IgD-negative memory B cell (primary cell): ENCODE measurements around the gene RGL3. TPM values are rescaled to one million over a fixed set of nuclear protein-coding genes. Genes with fewer than 3 reads are reported as not detected.
"Not testable (repeated sequence)": the region's sequence is repeated elsewhere in the genome, so short reads cannot be mapped to it uniquely, and the experiment has no call there.

ENCODE experiments used
- H3K27ac Mint-ChIP-seq, 3 donors: one replicate each; pipeline ENCODE4 v1.8.0; 2020 to 2022; ENCODE audit warnings: mild to moderate bottlenecking in 3 of 3, mixed read lengths in 3 of 3, moderate library complexity in 1 of 3
- H3K27me3 Mint-ChIP-seq: one replicate; pipeline ENCODE4 v1.8.0; 2021; ENCODE audit warnings: mixed read lengths
- H3K36me3 Mint-ChIP-seq: one replicate; pipeline ENCODE4 v1.8.0; 2020; ENCODE audit warnings: mild to moderate bottlenecking, mixed read lengths
- H3K4me1 Mint-ChIP-seq, 3 donors: one replicate each; pipeline ENCODE4 v1.8.0; 2020 to 2022; ENCODE audit warnings: mixed read lengths in 3 of 3, mild to moderate bottlenecking in 1 of 3
- H3K4me3 Mint-ChIP-seq, 4 donors: one replicate each; pipeline ENCODE4 v1.8.0; 2020 to 2022; ENCODE audit warnings: mild to moderate bottlenecking in 4 of 4, mixed read lengths in 4 of 4, moderate library complexity in 3 of 4
- H3K9me3 Mint-ChIP-seq, 3 donors: one replicate each; pipeline ENCODE4 v1.8.0; 2020 to 2021; ENCODE audit warnings: mixed read lengths in 3 of 3, mild to moderate bottlenecking in 1 of 3
- polyA plus RNA-seq: library from polyadenylated mRNA; unstranded; fragments of 300-500 nt; fragmentation: Illumina TruSeq; gene quantifications from one replicate; pipeline ENCODE4 v1.2.3, GENCODE V29; 2021

RGL3 gene
- polyA plus RNA-seq, 1 donor from 2014 or later, result 2.4 TPM

DNA sequence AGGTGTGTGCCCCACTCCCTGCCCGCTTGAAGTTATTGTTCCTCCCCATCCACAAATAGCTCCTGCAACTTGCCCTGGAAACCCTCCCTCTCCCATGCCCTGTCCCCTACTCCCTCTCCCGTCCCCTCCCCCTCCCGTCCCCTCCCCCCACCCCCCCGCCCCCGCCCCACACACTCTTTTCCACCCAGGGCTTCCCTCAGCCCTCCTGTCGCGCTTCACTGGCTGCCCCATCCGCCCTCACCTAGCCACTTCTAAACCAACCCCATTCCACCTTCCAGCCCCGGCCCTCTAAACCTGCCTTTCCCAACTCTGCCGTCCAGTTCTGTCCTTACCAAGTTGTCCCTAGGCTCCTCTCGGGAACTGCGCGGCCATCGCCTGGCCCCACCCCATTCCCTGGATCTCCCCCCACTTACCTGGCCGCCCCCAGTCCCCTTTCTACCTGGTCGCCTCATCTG, 993 bp downstream of the RGL3 start:
- no peaks in the 10 kb centered on the region for H3K9me3 Mint-ChIP-seq
- no peaks in the 10 kb centered on the region for H3K36me3 Mint-ChIP-seq
- peak overlapping the region in 2 of 3 donors; percentile 67 to 85 for H3K27ac Mint-ChIP-seq
- peaks cover 18 to 21% (median 20%) of the 10 kb centered on the region in 3 donors for H3K4me1 Mint-ChIP-seq
- H3K27me3 Mint-ChIP-seq, result peaks cover 30% of the 10 kb centered on the region
- peak overlapping the region; percentile 70 to 94 (median 79) for H3K4me3 Mint-ChIP-seq

- H3K27ac Mint-ChIP-seq, result peak overlapping the region in 1 of 3 donors; percentile 63
- H3K27me3 Mint-ChIP-seq, result peaks cover 24% of the 10 kb centered on the region
- H3K4me1 Mint-ChIP-seq, result peaks cover 7 to 14% (median 13%) of the 10 kb centered on the region in 3 donors
- H3K36me3 Mint-ChIP-seq, result no peaks in the 10 kb centered on the region
- no peaks in the 10 kb centered on the region for H3K9me3 Mint-ChIP-seq
- no peak overlapping the region for H3K4me3 Mint-ChIP-seq
Measured at GRCh38 chr19:11416346-11417052, 2.6 kb downstream of the RGL3 start.

GRCh38 chr19:11414544-11414943, 4.6 kb downstream of the RGL3 start:
- H3K36me3 Mint-ChIP-seq, result no peaks in the 10 kb centered on the region
- no peak overlapping the region for H3K4me3 Mint-ChIP-seq
- no peak overlapping the region for H3K27ac Mint-ChIP-seq
- H3K9me3 Mint-ChIP-seq, result no peaks in the 10 kb centered on the region
- peaks cover 5 to 6% (median 6%) of the 10 kb centered on the region in 3 donors for H3K4me1 Mint-ChIP-seq
- peaks cover 21% of the 10 kb centered on the region for H3K27me3 Mint-ChIP-seq

DNA sequence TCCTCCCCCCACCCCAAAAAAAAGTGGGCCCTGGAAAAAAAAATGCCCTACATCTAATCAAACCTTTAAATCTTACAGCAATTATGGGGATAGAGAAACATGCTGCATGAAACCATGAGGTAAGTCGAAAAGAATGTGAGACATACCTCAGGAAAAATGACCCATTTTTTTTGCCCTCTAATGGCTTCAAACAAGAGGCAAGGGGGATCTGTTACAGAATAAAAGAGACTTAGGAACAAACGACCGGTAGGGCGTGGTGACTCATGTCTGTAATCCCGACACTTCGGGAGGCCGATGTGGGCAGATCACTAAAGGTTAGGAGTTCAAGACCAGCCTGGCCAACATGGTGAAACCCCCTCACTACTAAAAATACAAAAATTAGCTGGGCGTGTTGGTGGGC, 8.4 kb downstream of the RGL3 start:
- H3K9me3 Mint-ChIP-seq, result no peaks in the 10 kb centered on the region
- H3K4me3 Mint-ChIP-seq, result peak overlapping the region in 1 of 4 donors; percentile 17
- H3K4me1 Mint-ChIP-seq, result peaks cover 0 to 2% (median 0%) of the 10 kb centered on the region in 3 donors
- peaks cover 10% of the 10 kb centered on the region for H3K27me3 Mint-ChIP-seq
- no peak overlapping the region for H3K27ac Mint-ChIP-seq
- no peaks in the 10 kb centered on the region for H3K36me3 Mint-ChIP-seq

DNA sequence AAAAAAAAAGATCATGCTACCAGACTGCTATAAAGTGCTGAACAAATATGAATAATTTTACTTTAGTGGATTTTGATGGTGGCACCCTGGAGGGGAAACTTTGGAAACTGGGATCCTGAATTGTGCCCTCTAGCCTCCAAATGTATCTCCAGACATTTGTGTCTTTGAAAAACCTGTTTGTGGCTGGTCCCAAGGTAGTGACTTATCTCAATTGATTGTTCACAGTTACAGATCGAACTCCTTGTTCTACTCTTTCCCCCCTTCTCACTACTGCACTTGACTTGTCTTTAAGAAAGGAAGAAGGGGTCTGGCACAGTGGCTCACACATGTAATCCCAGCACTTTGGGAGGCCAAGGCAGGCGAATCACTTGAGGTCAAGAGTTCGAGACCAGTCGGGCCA, 10.5 kb downstream of the RGL3 start:
- H3K4me3 Mint-ChIP-seq, result no peak overlapping the region
- H3K36me3 Mint-ChIP-seq, result no peaks in the 10 kb centered on the region
- H3K4me1 Mint-ChIP-seq, result peaks cover 0 to 2% (median 0%) of the 10 kb centered on the region in 3 donors
- peak overlapping the region in 1 of 3 donors; percentile 16 for H3K27ac Mint-ChIP-seq
- H3K9me3 Mint-ChIP-seq, result no peaks in the 10 kb centered on the region
- peaks cover 10% of the 10 kb centered on the region for H3K27me3 Mint-ChIP-seq

GRCh38 chr19:11406703-11407236, 12.3 kb downstream of the RGL3 start:
- H3K4me1 Mint-ChIP-seq, result not testable (repeated sequence)

GRCh38 chr19:11405846-11406643, 13.1 kb downstream of the RGL3 start:
- Mint-ChIP-seq H3K4me1 (peaks cover 0 to 2% (median 0%) of the 10 kb centered on the region in 3 donors), H3K4me3 (no peak overlapping the region), H3K27me3 (peaks cover 4% of the 10 kb centered on the region), H3K36me3 (no peaks in the 10 kb centered on the region), H3K9me3 (no peaks in the 10 kb centered on the region), H3K27ac (peak overlapping the region in 1 of 3 donors; percentile 76)

More at GRCh38 chr19:11406703-11407236, 12.3 kb downstream of the RGL3 start:
- H3K9me3 Mint-ChIP-seq, H3K36me3 Mint-ChIP-seq, H3K4me3 Mint-ChIP-seq, H3K27me3 Mint-ChIP-seq: not testable (repeated sequence)
- H3K27ac Mint-ChIP-seq, result peak overlapping the region in 1 of 3 donors; percentile 76

DNA sequence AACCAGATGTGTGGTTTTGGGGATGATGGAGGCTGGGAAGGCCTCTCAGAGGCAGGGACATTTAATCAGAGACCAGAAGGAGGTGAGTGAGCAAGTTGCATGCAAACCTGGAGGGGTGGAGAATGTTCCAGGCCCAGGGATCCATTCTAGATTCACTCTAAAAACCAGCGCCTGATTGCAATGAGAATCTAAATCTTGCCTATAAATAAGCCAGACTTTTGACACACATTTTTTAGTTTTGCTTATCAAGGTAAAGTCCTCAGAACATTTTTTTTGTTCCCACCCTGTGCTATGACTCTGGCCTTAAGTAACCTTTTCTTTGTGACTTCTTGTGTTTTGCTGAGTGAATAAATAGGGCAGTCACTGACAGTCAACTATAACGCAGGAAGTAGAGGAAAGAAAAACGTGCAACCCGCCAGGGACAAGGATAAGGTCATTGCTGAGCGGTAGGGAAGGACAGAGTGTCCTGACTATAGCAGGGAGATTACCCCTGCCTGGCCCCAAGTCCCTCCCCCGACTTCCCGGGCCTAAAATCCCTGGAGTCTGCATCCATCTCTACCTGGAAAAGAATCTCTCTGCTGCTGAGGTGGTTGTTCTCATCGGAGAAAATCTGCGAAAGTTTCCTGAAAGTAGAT, 14.4 kb downstream of the RGL3 start:
- Mint-ChIP-seq H3K27me3 (no peaks in the 10 kb centered on the region), H3K9me3 (no peaks in the 10 kb centered on the region), H3K27ac (peak overlapping the region in 1 of 3 donors; percentile 3), H3K4me3 (peak overlapping the region in 1 of 4 donors; percentile 45), H3K4me1 (peaks cover 0 to 2% (median 0%) of the 10 kb centered on the region in 3 donors), H3K36me3 (no peaks in the 10 kb centered on the region)

GRCh38 chr19:11401808-11402543, 17.1 kb downstream of the RGL3 start:
- Mint-ChIP-seq H3K36me3 (no peaks in the 10 kb centered on the region), H3K4me1 (no peaks in the 10 kb centered on the region), H3K9me3 (no peaks in the 10 kb centered on the region), H3K27ac (peak overlapping the region in 1 of 3 donors; percentile 46), H3K27me3 (no peaks in the 10 kb centered on the region), H3K4me3 (no peak overlapping the region)

GRCh38 chr19:11400798-11401197, 18.3 kb downstream of the RGL3 start:
- Mint-ChIP-seq H3K36me3 (no peaks in the 10 kb centered on the region), H3K9me3 (no peaks in the 10 kb centered on the region), H3K4me3 (no peak overlapping the region), H3K27ac (no peak overlapping the region), H3K27me3 (no peaks in the 10 kb centered on the region), H3K4me1 (no peaks in the 10 kb centered on the region)

GRCh38 chr19:11399667-11400066, 19.4 kb downstream of the RGL3 start:
- H3K27ac Mint-ChIP-seq, result no peak overlapping the region
- peaks cover 2% of the 10 kb centered on the region for H3K36me3 Mint-ChIP-seq
- no peaks in the 10 kb centered on the region for H3K27me3 Mint-ChIP-seq
- H3K4me1 Mint-ChIP-seq, result peaks cover 0 to 2% (median 2%) of the 10 kb centered on the region in 3 donors
- H3K9me3 Mint-ChIP-seq, result no peaks in the 10 kb centered on the region
- no peak overlapping the region for H3K4me3 Mint-ChIP-seq

DNA sequence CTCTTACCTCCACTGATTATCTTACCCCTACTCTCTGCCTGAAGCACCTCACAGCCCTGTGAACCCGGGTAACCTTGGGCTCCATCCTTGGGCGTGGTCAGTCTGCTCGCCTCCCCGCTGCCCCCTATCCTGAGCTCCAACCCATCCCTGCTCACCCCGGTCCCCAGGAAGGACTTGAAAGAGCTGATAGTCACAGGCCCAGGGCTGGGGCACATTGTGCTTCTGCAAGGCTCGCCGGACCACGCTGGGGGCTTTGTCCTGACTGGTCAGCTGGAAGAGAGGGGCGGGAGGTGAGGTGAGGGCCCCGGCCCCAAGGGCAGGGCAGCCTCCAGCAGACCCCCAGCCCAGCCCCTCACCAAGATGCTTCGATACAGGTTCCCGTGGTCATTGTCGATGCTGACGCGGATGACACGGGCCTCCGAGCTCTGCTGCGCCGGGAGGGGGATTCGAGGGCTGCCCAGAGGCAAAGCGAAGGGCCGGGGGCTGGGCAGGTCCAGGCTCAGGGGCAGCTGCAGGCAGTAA, 22.0 kb downstream of the RGL3 start:
- no peak overlapping the region for H3K4me3 Mint-ChIP-seq
- H3K9me3 Mint-ChIP-seq, result no peaks in the 10 kb centered on the region
- peaks cover 2% of the 10 kb centered on the region for H3K36me3 Mint-ChIP-seq
- H3K27ac Mint-ChIP-seq, result no peak overlapping the region
- no peaks in the 10 kb centered on the region for H3K27me3 Mint-ChIP-seq
- H3K4me1 Mint-ChIP-seq, result peaks cover 0 to 9% (median 6%) of the 10 kb centered on the region in 3 donors

GRCh38 chr19:11390933-11391680, 28.0 kb downstream of the RGL3 start:
- Mint-ChIP-seq H3K9me3 (no peaks in the 10 kb centered on the region), H3K27me3 (no peaks in the 10 kb centered on the region), H3K4me3 (no peak overlapping the region), H3K4me1 (peaks cover 6 to 16% (median 16%) of the 10 kb centered on the region in 3 donors), H3K27ac (peak overlapping the region in 1 of 3 donors; percentile 53), H3K36me3 (peaks cover 2% of the 10 kb centered on the region)
